ENCODE results near the gene ZNF680.
"Not testable (repeated sequence)": the region's sequence is repeated elsewhere in the genome, so short reads cannot be mapped to it uniquely, and the experiment has no call there.

The ZNF680 gene

GRCh38 chr7:64558323-64558705, 4.6 kb downstream of the ZNF680 start:
- H3K4me3 ChIP-seq (ENCODE audit: low read depth, low read length) = no peak overlapping the region
- TF ChIP-seq, protein P1, sequence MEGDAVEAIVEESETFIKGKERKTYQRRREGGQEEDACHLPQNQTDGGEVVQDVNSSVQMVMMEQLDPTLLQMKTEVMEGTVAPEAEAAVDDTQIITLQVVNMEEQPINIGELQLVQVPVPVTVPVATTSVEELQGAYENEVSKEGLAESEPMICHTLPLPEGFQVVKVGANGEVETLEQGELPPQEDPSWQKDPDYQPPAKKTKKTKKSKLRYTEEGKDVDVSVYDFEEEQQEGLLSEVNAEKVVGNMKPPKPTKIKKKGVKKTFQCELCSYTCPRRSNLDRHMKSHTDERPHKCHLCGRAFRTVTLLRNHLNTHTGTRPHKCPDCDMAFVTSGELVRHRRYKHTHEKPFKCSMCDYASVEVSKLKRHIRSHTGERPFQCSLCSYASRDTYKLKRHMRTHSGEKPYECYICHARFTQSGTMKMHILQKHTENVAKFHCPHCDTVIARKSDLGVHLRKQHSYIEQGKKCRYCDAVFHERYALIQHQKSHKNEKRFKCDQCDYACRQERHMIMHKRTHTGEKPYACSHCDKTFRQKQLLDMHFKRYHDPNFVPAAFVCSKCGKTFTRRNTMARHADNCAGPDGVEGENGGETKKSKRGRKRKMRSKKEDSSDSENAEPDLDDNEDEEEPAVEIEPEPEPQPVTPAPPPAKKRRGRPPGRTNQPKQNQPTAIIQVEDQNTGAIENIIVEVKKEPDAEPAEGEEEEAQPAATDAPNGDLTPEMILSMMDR (IDR thresholded peaks at IDR 0.05; ENCODE audit: low read depth, low read length, missing control alignments) = no peak
- DNase-seq (ENCODE audit: low read depth) = no peak
- in situ Hi-C loops (cut with HindIII; ENCODE audit: low sequenced_read_pairs) = no loop called here

DNA sequence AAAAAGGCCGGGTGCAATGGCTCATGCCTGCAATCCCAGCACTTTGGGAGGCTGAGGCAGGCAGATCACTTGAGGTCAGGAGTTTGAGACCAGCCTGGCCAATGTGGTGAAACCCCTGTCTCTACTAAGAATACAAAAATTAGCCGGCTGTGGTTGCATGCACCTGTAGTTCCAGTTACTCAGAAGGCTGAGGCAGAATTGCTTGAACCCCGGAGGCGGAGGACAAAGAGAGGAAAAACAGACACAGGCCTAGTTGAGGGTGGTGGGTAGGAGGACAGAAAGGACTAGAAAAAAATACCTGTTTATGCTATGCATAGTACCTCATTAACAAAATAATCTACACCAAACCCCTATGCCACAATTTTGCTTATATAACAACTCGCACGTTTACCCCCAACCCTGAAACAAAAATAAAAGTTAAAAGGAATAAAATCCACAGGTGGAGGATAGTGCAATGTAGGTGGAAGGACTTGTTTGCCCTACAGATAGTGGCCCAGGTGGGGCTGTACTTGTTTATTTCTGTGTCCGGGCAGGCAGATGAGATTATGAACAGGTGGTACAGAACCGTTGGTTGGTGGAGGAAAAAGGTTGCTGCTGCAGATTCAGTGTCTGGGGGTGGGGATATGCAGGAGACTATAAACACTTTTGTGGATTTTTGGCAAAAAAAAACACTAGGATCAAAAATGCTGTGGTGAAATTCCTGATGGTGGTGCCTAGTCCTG, 5.1 kb downstream of the ZNF680 start:
- no peak overlapping the region for H3K4me3 ChIP-seq (ENCODE audit: low read depth, low read length)
- in situ Hi-C loops (cut with HindIII; ENCODE audit: low sequenced_read_pairs) = no loop called here
- DNase-seq (ENCODE audit: low read depth) = no peak
- TF ChIP-seq, protein P1 (IDR thresholded peaks at IDR 0.05; ENCODE audit: low read depth, low read length, missing control alignments) = no peak

GRCh38 chr7:64555046-64555445, 7.8 kb downstream of the ZNF680 start:
- no peak for DNase-seq (ENCODE audit: low read depth)
- in situ Hi-C loops (cut with HindIII; ENCODE audit: low sequenced_read_pairs) = no loop called here
- TF ChIP-seq, protein P1 (IDR thresholded peaks at IDR 0.05; ENCODE audit: low read depth, low read length, missing control alignments) = no peak
- no peak overlapping the region for H3K4me3 ChIP-seq (ENCODE audit: low read depth, low read length)

DNA sequence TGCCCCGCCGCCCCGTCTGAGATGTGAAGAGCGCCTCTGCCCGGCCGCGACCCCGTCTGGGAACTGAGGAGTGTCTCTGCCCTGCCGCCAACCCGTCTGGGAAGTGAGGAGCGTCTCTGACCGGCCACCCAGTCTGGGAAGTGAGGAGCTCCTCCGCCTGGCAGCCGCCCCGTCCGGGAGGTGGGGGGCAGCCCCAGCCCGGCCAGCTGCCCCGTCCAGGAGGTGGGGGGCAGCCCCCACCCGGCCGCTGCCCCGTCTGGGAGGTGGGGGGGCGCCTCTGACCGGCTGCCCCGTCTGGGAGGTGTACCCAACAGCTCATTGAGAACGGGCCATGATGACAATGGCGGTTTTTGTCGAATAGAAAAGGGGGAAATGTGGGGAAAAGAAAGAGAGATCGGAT, 8.7 kb downstream of the ZNF680 start:
- H3K4me3 ChIP-seq (ENCODE audit: low read depth, low read length); DNase-seq (ENCODE audit: low read depth); in situ Hi-C loops (cut with HindIII; ENCODE audit: low sequenced_read_pairs): not testable (repeated sequence)

DNA sequence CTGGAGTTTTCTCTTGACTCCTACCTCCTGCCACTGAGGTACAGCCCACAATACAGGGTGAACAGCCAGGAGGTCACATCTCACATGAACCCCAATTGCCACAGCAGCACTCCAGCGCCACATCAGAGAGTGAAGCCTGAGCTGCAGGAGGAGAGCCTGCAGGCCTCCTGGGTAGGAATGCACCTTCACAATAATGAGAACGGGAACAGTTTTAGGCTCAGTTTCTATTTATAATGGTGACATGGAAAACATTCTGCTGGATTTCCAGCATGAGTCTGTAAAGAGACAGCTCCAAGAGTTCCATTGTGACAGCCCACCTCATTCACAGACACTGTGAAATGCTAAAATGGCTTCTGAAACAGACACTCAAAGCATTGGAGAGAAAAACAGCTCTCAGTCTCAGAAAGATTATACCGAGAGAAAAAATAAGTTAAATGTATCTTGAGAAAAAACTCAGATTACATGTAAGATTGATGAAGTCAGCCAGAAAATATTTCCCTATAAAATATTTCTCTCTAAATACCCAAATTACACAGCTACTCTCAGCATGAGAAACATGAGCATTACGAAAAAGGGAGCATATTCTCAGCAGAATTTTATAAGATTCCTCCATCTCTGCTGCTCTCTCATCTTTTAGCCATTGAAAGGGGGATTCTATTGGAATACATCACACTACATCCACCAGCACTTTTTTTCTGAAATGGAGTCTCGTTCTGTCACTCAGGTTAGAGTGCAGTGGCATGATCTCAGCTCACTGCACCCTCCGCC, 11.3 kb downstream of the ZNF680 start:
- in situ Hi-C loops (cut with HindIII; ENCODE audit: low sequenced_read_pairs) = no loop called here
- no peak overlapping the region for H3K4me3 ChIP-seq (ENCODE audit: low read depth, low read length)
- TF ChIP-seq, protein P1 (IDR thresholded peaks at IDR 0.05; ENCODE audit: low read depth, low read length, missing control alignments) = no peak
- no peak for DNase-seq (ENCODE audit: low read depth)

- DNase-seq (ENCODE audit: low read depth) = no peak
- TF ChIP-seq, protein P1 (IDR thresholded peaks at IDR 0.05; ENCODE audit: low read depth, low read length, missing control alignments) = no peak
- in situ Hi-C loops (cut with HindIII; ENCODE audit: low sequenced_read_pairs) = no loop called here
- no peak overlapping the region for H3K4me3 ChIP-seq (ENCODE audit: low read depth, low read length)
Observed at GRCh38 chr7:64544010-64544409, 18.9 kb downstream of the ZNF680 start.
